Stimulated activated CD4-positive, alpha-beta T cell treated with anti-CD3 and anti-CD28 coated beads, TNF-alpha, amount 100 ng/mL, for 24 hours (primary cell): ENCODE measurements around the gene PRKD2.

Experiments used
- DNase-seq, 3 experiments: peaks; one replicate each; pipeline ENCODE4 v3.0.0-alpha.2; 2020; ENCODE audit warnings: low read depth in 3 of 3

Gene PRKD2

DNA sequence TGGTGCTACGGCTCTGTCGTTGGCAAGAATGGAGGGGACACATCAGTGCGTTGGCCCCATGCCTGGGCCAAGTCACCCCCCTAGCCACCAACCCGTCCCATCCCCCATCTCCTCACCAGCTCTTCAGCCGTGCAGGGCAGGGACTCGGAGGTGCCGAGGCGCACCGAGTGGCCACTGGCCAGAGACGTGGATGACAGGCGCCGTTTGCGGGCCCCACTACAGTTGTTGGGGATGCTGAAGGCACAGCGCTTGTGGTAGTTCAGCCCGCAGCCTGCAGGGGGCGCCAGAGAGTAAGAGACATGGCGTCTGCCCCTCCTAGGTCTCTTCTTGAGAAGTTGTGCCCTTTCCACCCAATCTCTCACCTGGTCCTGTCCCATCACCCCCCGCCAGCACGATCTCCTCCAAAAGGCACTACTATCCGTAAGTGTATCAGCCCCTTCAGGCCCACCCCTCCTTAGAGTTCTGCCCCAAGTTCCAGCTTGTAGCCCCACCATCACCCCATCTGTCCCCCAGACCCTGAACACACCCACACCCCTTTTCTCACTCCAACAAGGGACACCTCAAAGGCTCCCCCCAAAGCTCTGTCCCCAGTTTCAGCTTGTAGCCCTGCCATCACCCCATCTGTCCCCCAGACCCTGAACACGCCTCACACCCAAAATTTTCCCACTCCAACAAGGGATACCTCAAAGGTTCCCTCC is 12.4 kb downstream of the PRKD2 start:
- peak; percentile 65 to 86 (median 81) for DNase-seq

DNA sequence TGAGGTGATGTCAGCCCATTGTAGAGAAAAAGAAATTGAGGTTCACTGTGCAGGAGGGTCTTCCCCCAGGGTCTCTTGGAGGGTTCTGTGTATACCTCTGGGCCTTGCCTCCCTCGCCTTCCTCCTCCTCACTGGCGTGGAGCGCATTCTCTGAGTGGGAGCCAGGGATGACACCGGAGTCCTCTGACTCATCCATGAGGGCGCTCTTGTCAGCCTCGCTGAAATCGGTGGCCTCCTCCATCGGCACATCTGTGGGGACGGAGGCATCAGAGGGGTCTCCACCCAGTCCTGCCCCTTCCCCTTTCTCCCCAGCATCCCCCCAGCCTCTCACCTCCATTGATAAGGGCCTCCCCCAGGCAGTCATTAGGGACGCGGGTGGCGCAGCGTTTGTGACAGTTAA is 16.2 kb downstream of the PRKD2 start:
- DNase-seq, result no peak

DNA sequence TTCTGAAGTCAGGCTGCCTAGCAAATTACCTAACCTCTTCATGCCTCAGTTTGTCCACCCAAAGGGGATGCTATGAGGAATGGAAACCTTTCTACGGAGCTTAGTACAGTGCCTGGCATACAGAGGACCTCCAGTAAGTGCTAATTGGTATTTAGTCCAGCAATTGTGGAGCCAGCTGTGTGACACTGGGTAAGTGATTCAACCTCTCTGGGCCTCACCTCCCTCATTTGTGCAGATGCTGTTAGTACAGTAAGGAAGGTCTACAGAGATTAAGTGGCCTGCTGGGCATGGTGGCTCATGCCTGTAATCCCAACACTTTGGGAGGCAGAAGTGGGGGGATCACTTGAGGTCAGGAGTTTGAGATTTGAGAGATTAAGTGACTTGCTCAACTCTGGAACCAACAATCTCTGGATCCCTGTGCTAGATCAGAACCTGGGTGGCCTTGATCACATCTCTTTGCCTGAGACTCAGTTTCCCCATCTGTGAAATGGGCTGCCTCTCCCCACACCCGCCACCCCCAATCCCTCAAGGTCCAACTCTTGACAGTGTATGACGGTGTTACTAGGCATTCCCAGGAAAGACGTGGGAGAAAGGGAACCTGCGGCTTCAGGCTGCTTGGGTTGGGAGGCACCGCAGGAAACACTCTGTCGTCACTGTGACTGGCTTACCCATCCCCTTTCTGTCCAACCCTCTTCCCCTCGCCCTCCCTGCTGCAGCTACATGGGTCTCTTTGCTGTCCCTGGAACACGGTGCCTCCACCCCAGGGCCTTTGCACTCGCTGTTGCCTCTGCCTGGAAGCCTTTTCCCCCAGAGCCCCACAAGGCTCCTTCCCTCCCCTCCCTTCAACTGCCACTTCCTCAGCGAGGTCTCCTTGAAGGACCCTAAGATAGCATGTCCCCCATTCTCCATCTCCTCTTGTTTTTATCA is 18.3 kb downstream of the PRKD2 start:
- no peak for DNase-seq

DNA sequence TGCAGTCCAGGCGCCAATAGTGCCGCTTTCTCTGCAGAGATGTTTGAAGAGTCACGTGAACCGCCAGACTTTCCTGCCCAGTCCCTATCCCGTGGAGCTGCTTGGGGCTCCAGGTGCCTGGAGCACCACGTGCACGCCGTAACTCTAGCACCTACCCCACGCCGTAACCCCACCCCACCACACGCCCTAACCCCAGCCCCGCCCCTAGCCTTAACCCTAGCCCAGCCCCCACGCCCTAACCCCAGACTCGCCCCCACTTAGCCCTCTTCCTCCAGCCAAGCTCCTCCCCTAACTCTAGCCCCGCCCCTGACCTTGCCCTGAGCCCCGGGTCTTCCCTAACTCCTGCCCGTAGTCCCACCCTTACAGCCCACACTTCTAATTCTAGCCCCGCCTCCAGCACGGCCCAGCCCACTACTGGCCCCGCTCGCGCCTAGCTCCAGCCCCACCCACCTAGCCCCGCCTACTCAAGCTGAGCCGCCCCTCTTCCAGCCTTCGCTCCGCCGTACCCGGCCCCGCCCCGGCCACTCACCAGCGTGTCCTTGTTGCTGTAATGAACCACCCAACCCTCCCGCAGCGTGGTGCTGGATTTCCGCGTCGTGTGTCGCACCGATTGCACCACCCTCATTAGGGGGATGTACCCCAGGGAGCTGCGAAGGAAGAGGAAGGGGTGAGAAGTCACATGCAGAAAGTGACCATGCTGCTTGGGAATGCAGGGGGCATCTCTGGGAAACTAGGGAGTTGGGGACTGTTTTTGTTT is 19.5 kb downstream of the PRKD2 start:
- peak in 1 of 3 experiments; percentile 24 for DNase-seq

- no peak for DNase-seq
Measured at GRCh38 chr19:46696866-46697203, 20.1 kb downstream of the PRKD2 start.

GRCh38 chr19:46696052-46696451 is 20.9 kb downstream of the PRKD2 start:
- DNase-seq, result no peak

DNA sequence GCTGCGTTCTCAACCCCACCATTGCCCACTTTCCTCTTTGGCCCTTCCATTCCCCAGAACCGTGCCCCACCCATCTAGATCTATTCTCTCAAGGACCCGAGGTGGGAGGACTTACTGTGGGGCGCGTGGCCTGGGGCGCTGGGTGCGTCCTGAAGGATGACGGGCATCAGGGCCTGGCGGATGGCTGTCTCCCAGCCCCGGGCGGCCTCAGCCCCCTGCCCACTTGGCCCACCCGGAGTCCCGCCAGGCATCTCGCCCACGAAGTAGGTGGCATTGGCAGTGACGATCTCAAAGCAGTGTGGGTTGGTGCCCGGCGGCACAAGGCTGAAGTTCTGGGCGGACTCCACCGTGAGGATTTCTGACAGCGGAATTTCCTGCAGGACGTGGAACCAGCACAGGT is 23.2 kb downstream of the PRKD2 start:
- no peak for DNase-seq

- DNase-seq, result no peak
Measured at GRCh38 chr19:46692918-46693722, 23.8 kb downstream of the PRKD2 start.

GRCh38 chr19:46691948-46692347 is 25.0 kb downstream of the PRKD2 start:
- DNase-seq, result no peak

GRCh38 chr19:46691104-46691503 is 25.8 kb downstream of the PRKD2 start:
- DNase-seq, result no peak

- DNase-seq, result no peak
Measured at GRCh38 chr19:46689358-46689757, 27.6 kb downstream of the PRKD2 start.

GRCh38 chr19:46687438-46688145 is 29.3 kb downstream of the PRKD2 start:
- DNase-seq, result no peak

DNA sequence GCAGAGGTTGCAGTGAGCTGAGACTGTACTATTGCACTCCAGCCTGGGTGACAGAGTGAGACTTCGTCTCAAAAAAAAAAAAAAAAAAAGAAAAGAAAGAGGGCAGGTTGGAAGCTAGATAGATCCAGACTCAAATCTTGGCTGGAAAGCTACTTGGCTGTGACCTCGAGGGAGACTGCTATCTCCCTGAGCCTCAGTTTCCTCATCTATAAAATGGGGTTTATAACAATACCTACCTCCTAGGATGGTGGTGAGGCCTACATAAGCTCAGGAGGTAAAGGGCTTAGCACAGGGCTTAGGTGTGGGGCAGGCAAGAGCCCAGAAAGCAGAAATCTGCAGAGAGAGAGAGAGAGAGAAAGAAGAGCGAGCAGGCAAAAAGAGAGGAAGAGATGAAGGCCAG is 31.7 kb downstream of the PRKD2 start:
- DNase-seq, result no peak

DNA sequence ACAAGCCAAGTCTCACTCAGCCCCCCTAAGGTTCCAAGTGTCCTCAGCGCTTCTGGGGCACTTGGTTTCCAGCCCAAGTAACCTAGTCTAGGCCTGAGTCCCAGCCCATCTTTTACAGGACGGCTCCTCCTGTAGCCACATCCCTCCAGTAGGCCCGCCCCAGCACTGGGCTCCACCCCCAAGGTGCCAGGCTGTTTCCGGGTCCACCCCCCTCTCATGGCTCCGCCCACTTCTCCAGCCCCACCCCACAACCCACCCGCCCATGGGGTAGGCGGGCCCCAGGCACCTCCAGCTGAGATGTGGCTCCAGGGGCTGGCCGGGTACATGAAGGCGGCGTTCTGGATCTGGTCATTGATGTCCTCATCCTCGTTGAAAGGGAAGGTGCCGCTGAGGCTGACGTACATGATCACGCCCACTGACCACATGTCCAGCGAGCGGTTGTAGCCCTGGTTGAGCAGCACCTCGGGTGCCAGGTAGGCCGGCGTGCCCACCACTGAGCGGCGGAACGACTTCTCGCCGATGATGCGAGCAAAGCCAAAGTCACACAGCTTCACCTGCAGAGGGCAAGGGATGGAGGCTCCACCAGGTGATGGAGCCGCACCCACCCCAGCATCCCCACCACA is 38.7 kb downstream of the PRKD2 start:
- peak; percentile 16 to 68 (median 38) for DNase-seq

- no peak for DNase-seq
Measured at GRCh38 chr19:46674416-46675178, 42.3 kb downstream of the PRKD2 start.

GRCh38 chr19:46670813-46671212 is 46.1 kb downstream of the PRKD2 start:
- DNase-seq, result no peak

DNA sequence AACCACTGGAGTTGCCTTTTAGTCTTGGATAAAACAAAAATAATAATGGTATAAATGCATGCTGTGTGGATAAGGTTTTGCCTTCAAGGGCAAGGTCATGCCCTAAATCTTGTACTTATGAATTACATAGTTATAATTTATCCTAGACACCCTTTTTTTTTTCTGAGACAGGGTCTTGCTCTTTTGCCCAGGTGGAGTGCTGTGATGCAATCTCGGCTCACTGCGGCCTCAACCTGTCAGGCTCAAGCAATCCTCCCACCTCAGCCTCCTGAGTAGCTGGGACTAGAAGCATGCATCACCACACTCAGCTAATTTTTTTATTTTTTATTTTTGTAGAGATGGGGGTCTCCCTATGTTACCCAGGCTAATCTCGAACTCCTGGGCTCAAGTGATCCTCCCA is 48.3 kb downstream of the PRKD2 start:
- DNase-seq, result no peak

GRCh38 chr19:46665072-46665471 is 51.8 kb downstream of the PRKD2 start:
- no peak for DNase-seq

DNA sequence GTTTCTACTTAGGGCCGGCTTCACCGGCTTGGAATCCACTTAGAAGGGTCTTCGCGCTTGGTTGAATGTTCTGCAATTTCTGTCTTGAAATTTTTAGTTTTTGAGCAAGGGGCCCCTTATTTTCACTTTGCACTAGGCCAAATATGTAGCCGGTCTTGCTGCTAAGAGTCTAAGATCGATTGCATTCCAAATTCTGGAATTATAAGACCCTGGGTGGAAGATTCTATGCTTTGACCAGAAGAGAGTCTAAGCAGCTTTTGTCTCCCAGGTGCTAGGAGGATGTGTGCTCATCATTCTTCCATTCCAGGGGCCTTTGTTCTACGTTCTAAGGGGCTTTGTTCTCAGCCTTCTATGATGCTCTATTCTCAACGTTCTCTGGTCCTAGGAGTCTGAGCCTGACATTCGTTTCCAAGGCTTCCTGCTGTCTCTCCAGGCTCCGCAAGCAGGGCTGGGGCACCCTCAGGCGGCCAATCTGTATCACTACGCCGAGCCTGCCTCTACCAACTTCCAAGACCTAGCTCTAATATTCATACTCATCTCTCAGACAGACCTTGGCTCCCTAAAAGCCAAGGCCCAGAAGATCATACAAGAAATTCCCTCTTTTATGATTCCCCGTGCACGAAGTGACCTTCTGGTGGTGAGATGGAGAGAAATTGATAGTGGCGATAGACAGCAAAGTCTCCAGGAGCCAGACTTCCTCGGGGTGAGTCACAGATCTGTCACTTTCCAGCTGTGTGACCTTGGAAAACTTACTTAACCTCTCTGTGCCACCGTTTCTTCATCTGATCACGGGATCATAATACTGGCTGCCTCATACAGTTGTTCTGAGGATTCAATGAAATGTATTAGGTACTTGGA is 55.0 kb downstream of the PRKD2 start:
- peak; percentile 45 to 76 (median 66) for DNase-seq
